Heart right ventricle (tissue), 16 donors: Measurements from ENCODE around the gene ACBD4. TPM values are rescaled to one million over a fixed set of nuclear protein-coding genes. Genes with fewer than 3 reads are reported as not detected.

Source experiments
- ATAC-seq, 8 donors: fragments of 200-7000 bp; cut with Tn5 transposase; one replicate each; pipeline ENCODE4 v1.9.1; 2020; ENCODE audit warnings: mild to moderate bottlenecking in 8 of 8, moderate library complexity in 8 of 8, moderate number of reproducible peaks in 1 of 8
- DNase-seq, 2 donors: peaks; one replicate each; pipeline ENCODE4 v3.0.0-alpha.2; 2020
- H3K27ac ChIP-seq, 10 donors: fragments of 200-600 bp; sonication (generic) in 2 of 10; one replicate each; pipeline versions ENCODE4 v1.5.0 to v1.8.0; 2020 to 2022; ENCODE audit warnings: mild to moderate bottlenecking in 3 of 10
- H3K27me3 ChIP-seq, 7 donors: fragments of 200-600 bp; one replicate each; pipeline ENCODE4 v1.8.0; 2021 to 2022; ENCODE audit warnings: mild to moderate bottlenecking in 2 of 7
- H3K36me3 ChIP-seq, 9 donors: fragments of 200-600 bp; sonication (generic) in 1 of 9; one replicate each; pipeline versions ENCODE4 v1.5.0 to v1.8.0; 2020 to 2022; ENCODE audit warnings: mild to moderate bottlenecking in 2 of 9
- H3K4me1 ChIP-seq, 9 donors: fragments of 200-600 bp; sonication (generic) in 1 of 9; one replicate each; pipeline versions ENCODE4 v1.5.0 to v1.8.0; 2020 to 2022; ENCODE audit warnings: mild to moderate bottlenecking in 4 of 9
- H3K4me3 ChIP-seq, 10 donors: fragments of 200-600 bp; sonication (generic) in 2 of 10; one replicate each; pipeline versions ENCODE4 v1.5.0 to v1.8.0; 2020 to 2022; ENCODE audit warnings: mild to moderate bottlenecking in 7 of 10, moderate library complexity in 2 of 10
- H3K9me3 ChIP-seq, 11 donors: fragments of 200-600 bp in 10 of 11; sonication (generic) in 2 of 11; one replicate each; pipeline versions ENCODE4 v1.5.0 to v1.8.0; 2013 to 2022; ENCODE audit warnings: mild to moderate bottlenecking in 2 of 11, control low read depth in 1 of 11, moderate library complexity in 1 of 11
- WGBS, 2 donors: extraction: QIAGEN DNeasy Blood & Tissue Kit; methylation state at CpG; one replicate each; pipeline ENCODE4 v1.1.7; 2013; ENCODE audit warnings: inconsistent platforms in 1 of 2; 5-methylcytosine and 5-hydroxymethylcytosine counted together
- intact Hi-C, 10 donors: fragments of 100-400 bp; cut with DNase I; formaldehyde crosslinking; loops; one replicate each; pipeline versions ENCODE4 v1.11.1 to v1.14.2; 2022
- polyA plus RNA-seq, 2 donors: library from polyadenylated mRNA; stranded (reverse); fragments of 200-250 nt; gene quantifications; one replicate each; pipeline ENCODE4 v1.2.3, GENCODE V29; 2013
- total RNA-seq, 10 donors: library from RNA; stranded (reverse); fragmentation: NEBNext Ultra II Directional in 3 of 10; extraction: Animal tissue kit (Norgen Biotek cat#: 25700) in 3 of 10; gene quantifications; one replicate each; pipeline versions ENCODE4 v1.2.1 to v1.2.4, GENCODE V29; 2021 to 2023
- TF ChIP-seq, protein P1 (sequence below), 9 donors: fragments of 200-600 bp; sonication (generic) in 2 of 9; IDR thresholded peaks; one replicate each; pipeline versions ENCODE4 v1.5.0 to v1.8.0; 2021 to 2022; ENCODE audit warnings: antibody characterized with exemption in 9 of 9, mild to moderate bottlenecking in 5 of 9, moderate library complexity in 1 of 9
- donor health status: Arrhythmogenic right ventricular cardiomyopathy.
- donor health status: ischemic (EF 13 %, LVEDD 7.1; RV severe dilation, severe dysfunction).
- donor health status: healthy with polysubstance abuse.
- donor health status: DM: no; HTN: yes; CAD: no.
- donor health status: DM: no; HTN: no; CAD: no.
- donor health status: ischemic (EF 25% LVEDD 6.9; RV normal size, moderate dysfunction).
- donor health status: ischemic (EF 25% LVEDD 5.7; RV mildly dilated, moderate dysfunction).
- donor health status: healthy.
- donor health status: DM: yes; HTN: yes; CAD: no.
- donor health status: Ischemic cardiomyopathy.
- donor health status: ischemic (EF 35%, LVEDD 5.7; RV mildly dilated, moderate dysfunction).
- donor health status: nonischemic (EF 11% LVEDD 7.7; RV severe dilation, severe dysfunction).
- donor health status: DM: yes; HTN: yes; CAD: no.
- donor health status: PGD.
- donor health status: ischemic (EF 29% LVEDD 5.4; RV normal size, mild dysfunction).
- donor health status: nonischemic (EF 23%, LVEDD 6.1; RV moderate dilation, normal function).

Gene ACBD4
- total and polyA plus RNA-seq, 12 donors: 4.2 to 16.7 (median 7.3) TPM

DNA sequence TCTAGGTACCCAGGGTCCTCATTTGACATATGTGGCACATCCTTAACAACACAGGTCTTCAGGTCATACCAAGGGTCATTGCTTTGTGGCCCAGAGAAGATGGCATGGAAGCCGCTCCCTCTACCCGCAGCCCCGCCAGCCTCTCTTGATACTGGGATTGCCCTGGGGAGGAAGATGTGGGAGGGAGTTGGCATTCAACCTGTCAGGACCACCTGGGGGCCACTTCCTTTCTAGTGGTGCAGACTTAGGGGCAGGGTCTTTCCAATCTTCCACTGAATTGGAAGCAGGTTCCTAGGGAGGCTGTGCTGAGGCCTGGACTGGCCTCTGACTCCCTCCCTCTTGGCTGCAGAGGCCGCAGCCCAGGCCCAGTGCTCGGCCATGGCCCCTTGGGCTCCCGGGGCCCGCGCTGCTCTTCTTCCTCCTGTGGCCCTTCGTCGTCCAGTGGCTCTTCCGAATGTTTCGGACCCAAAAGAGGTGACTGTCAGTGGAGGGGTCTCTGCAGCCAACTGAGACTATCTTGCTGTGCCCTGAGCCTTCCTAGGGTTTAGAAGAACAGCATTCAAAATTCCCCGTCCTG is 7.7 kb downstream of the ACBD4 start:
- intact Hi-C loops: loop anchor here in 1 of 10 donors (10.0 kb wide), 1 partner anchor 172 kb away; the partner anchor contains the start of gene MAP3K14
- no peaks in the 10 kb centered on the region for H3K27me3 ChIP-seq
- no peak for ATAC-seq
- H3K36me3 ChIP-seq: peaks cover 0 to 20% (median 0%) of the 10 kb centered on the region in 9 donors
- H3K4me3 ChIP-seq: peak overlapping the region in 9 of 10 donors; percentile 24 to 62 (median 54)
- peak overlapping the region; percentile 74 to 96 (median 92) for H3K27ac ChIP-seq
- no peak for DNase-seq
- 62 to 71% methylated on average over 13 of the region's 13 CpGs for WGBS, 2 donors
- H3K4me1 ChIP-seq: peaks cover 6 to 39% (median 33%) of the 10 kb centered on the region in 9 donors
- no peaks in the 10 kb centered on the region for H3K9me3 ChIP-seq
- TF ChIP-seq, protein P1, sequence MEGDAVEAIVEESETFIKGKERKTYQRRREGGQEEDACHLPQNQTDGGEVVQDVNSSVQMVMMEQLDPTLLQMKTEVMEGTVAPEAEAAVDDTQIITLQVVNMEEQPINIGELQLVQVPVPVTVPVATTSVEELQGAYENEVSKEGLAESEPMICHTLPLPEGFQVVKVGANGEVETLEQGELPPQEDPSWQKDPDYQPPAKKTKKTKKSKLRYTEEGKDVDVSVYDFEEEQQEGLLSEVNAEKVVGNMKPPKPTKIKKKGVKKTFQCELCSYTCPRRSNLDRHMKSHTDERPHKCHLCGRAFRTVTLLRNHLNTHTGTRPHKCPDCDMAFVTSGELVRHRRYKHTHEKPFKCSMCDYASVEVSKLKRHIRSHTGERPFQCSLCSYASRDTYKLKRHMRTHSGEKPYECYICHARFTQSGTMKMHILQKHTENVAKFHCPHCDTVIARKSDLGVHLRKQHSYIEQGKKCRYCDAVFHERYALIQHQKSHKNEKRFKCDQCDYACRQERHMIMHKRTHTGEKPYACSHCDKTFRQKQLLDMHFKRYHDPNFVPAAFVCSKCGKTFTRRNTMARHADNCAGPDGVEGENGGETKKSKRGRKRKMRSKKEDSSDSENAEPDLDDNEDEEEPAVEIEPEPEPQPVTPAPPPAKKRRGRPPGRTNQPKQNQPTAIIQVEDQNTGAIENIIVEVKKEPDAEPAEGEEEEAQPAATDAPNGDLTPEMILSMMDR (IDR thresholded peaks at IDR 0.05): no peak

DNA sequence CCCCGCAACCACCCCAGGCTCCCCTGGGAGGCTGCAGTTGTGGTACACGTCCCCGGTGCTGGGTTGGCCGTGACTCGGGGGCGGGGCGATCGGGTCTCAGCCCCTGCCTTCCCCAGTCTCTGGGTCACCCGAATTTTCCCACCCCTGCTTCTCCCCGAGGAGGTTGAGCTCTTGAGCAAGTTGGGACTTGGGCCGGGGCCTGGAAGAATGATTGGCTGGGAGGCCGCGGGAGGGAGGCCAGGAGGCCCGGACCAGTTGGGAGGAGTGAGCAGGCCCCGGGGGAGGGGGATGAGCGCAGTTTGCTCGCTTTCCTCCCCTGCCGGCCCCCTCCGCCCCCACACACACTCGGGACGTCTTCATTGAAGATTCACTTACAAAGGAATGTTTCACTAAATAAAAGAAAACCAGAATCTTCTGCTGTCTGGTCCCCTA is 8.3 kb downstream of the ACBD4 start:
- DNase-seq: peak; percentile 88 to 92
- Histone ChIP-seq H3K27me3 (no peaks in the 10 kb centered on the region), H3K4me1 (peaks cover 6 to 39% (median 33%) of the 10 kb centered on the region in 9 donors), H3K4me3 (peak overlapping the region; percentile 14 to 62 (median 52)), H3K9me3 (no peaks in the 10 kb centered on the region), H3K36me3 (peaks cover 0 to 14% (median 0%) of the 10 kb centered on the region in 9 donors), H3K27ac (peak overlapping the region; percentile 74 to 96 (median 92))
- intact Hi-C loops: loop anchor here in 1 of 10 donors (10.0 kb wide), 1 partner anchor 171 kb away; the partner anchor contains the start of gene MAP3K14
- TF ChIP-seq, protein P1 (IDR thresholded peaks at IDR 0.05): no peak
- 16 to 18% methylated on average over 21 of the region's 21 CpGs for WGBS, 2 donors
- ATAC-seq: peak; percentile 4 to 34 (median 14)

DNA sequence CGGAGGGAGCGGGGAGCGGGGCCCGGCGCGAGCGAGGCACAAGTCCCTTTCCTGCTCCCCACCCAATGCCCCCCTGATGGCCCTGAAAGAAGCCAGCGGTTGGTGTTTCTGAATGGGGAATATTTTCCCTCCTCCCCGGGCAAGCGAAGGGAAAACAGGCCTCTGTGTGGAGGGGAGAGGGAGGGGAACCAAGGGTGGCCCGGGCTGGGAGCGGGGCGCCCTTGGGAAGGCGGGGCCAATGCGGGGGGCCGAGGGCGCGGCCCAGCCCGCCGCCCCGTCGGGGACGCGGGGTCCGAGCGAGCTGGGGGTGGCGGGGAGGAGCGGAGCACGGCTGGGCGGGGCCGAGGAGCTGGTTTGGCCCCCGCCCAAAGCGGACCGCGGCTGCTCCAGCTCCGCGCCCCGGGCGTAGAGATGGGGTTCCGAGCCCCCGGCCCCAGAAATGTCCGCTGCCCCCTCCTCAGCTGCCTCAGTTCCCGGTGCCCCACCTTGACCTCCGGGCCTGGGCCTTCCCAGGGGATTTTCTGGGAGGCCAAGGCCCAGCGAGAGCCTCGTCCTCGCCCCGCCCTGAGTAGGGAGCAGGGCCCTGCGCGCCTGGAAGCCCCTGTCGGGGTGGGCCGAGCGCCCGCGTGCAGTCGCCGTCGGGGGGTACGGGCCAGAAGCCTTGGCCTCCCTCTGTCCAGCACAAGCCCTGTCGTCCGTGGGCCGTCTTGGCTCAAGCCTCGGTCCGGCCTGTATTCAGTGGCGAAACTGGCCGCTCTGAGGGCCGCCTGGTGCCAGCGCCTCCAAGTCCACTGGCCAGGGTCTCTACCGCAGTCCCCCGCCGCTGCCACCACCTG is 8.9 kb downstream of the ACBD4 start:
- 19% methylated on average over 65 to 71 of the region's 71 CpGs for WGBS, 2 donors
- ATAC-seq: peak in 4 of 8 donors; percentile 2 to 23 (median 16)
- TF ChIP-seq, protein P1 (IDR thresholded peaks at IDR 0.05): no peak
- Histone ChIP-seq H3K27me3 (no peaks in the 10 kb centered on the region), H3K27ac (peak overlapping the region; percentile 74 to 96 (median 92)), H3K4me1 (peaks cover 6 to 39% (median 33%) of the 10 kb centered on the region in 9 donors), H3K36me3 (peaks cover 0 to 8% (median 0%) of the 10 kb centered on the region in 9 donors), H3K4me3 (peak overlapping the region; percentile 14 to 62 (median 52)), H3K9me3 (no peaks in the 10 kb centered on the region)
- DNase-seq: peak; percentile 53 to 73
- intact Hi-C loops: loop anchor here in 1 of 10 donors (10.0 kb wide), 1 partner anchor 170 kb away; the partner anchor contains the start of gene MAP3K14

DNA sequence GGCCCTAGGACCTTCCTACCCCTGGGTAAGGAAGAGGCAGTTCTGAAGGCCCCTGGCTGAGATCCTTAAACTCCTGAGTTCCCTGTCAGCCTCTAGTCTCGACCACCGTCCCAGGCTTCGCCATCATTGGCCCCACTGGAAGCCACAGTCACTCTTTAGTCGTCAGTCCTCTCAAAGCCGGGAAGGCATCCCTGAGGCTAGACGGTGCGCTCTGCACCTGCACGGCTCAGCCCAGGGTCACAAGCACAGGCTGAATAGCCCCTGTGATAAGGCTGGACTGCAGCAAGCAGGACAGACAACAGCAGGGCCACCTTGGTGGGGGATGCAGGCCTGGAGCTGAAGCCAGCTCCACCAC is 9.5 kb downstream of the ACBD4 start:
- DNase-seq (no peak), ATAC-seq (no peak)
- WGBS, 2 donors: 81 to 83% methylated on average over 8 of the region's 8 CpGs
- H3K4me1 ChIP-seq: peaks cover 6 to 39% (median 33%) of the 10 kb centered on the region in 9 donors
- H3K4me3 ChIP-seq: peak overlapping the region in 9 of 10 donors; percentile 24 to 62 (median 54)
- peaks cover 0 to 2% (median 0%) of the 10 kb centered on the region in 9 donors for H3K36me3 ChIP-seq
- no peaks in the 10 kb centered on the region for H3K27me3 ChIP-seq
- no peaks in the 10 kb centered on the region for H3K9me3 ChIP-seq
- TF ChIP-seq, protein P1 (IDR thresholded peaks at IDR 0.05): no peak
- intact Hi-C loops: loop anchor here in 1 of 10 donors (10.0 kb wide), 1 partner anchor 170 kb away; the partner anchor contains the start of gene MAP3K14
- peak overlapping the region; percentile 74 to 96 (median 92) for H3K27ac ChIP-seq
